Transverse colon (tissue), 3 donors: ENCODE measurements around the gene GALNT9.

Experiments used
- EP300 ChIP-seq: sonication (generic); formaldehyde crosslinking; IDR thresholded peaks from one replicate; pipeline ENCODE4 v1.6.1; 2017; ENCODE audit warnings: antibody characterized with exemption, low read depth
- POLR2A ChIP-seq: fragments of 450-650 bp; IDR thresholded peaks from one replicate; pipeline ENCODE4 v1.6.1; 2016; ENCODE audit warnings: antibody characterized with exemption, mild to moderate bottlenecking, moderate library complexity
- TF ChIP-seq, protein P1 (sequence below), 5 experiments: fragments of 200-600 bp in 3 of 5; fragments of 450-650 bp in 2 of 5; sonication (generic) in 3 of 5; IDR thresholded peaks; 1 replicate in 2 of 5; 2 replicates in 3 of 5; pipeline ENCODE4 v1.5.1; 2016 to 2017; ENCODE audit warnings: antibody characterized with exemption in 5 of 5, inconsistent platforms in 3 of 5, mild to moderate bottlenecking in 2 of 5, moderate library complexity in 1 of 5

DNA sequence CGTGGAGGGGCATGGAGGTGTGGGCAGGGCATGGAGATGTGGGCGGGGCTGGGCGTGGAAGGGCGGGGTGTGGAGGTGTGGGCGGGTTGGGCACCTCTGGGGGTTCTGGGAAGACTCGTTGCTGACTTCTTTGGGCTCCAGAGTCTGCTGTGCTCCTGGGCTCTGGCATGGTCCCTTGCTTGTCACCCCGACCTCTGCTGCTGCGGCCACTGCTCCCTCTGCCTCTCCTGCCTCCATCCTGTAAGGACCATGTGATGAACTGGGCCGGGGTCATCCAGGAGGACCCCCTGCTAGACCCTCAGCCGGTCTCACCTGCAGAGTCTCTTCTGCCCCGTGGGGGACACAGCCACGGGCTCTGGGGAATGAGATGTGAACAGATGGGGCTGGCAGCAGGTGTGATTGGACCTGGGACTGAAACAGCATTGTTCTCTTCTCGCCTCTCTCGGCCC is 169.8 kb downstream of the GALNT9 start:
- TF ChIP-seq, protein P1, sequence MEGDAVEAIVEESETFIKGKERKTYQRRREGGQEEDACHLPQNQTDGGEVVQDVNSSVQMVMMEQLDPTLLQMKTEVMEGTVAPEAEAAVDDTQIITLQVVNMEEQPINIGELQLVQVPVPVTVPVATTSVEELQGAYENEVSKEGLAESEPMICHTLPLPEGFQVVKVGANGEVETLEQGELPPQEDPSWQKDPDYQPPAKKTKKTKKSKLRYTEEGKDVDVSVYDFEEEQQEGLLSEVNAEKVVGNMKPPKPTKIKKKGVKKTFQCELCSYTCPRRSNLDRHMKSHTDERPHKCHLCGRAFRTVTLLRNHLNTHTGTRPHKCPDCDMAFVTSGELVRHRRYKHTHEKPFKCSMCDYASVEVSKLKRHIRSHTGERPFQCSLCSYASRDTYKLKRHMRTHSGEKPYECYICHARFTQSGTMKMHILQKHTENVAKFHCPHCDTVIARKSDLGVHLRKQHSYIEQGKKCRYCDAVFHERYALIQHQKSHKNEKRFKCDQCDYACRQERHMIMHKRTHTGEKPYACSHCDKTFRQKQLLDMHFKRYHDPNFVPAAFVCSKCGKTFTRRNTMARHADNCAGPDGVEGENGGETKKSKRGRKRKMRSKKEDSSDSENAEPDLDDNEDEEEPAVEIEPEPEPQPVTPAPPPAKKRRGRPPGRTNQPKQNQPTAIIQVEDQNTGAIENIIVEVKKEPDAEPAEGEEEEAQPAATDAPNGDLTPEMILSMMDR (IDR thresholded peaks at IDR 0.05) = no peak
- no peak for TF ChIP-seq POLR2A
- TF ChIP-seq EP300 = no peak
